Mucosa of descending colon (tissue), 3 donors: ENCODE results near the gene MRPL53. TPM values are rescaled to one million over a fixed set of nuclear protein-coding genes. Genes with fewer than 3 reads are reported as not detected.

Experiments used
- ATAC-seq: fragments of 200-7000 bp; cut with Tn5 transposase; one replicate; pipeline ENCODE4 v1.9.1; 2020; ENCODE audit warnings: mild to moderate bottlenecking, moderate library complexity
- DNase-seq, 3 donors: peaks; one replicate each; pipeline ENCODE4 v3.0.0-alpha.2; 2020
- H3K36me3 ChIP-seq: fragments of 200-600 bp; one replicate; pipeline ENCODE4 v1.8.0; 2021; ENCODE audit warnings: low read depth, mild to moderate bottlenecking
- H3K4me1 ChIP-seq: fragments of 200-600 bp; one replicate; pipeline ENCODE4 v1.8.0; 2021; ENCODE audit warnings: low read depth, mild to moderate bottlenecking
- H3K4me3 ChIP-seq: fragments of 200-600 bp; one replicate; pipeline ENCODE4 v1.8.0; 2021; ENCODE audit warnings: mild to moderate bottlenecking
- H3K9me3 ChIP-seq: fragments of 200-600 bp; one replicate; pipeline ENCODE4 v1.8.0; 2021; ENCODE audit warnings: mild to moderate bottlenecking
- intact Hi-C, 2 donors: fragments of 100-400 bp; cut with DNase I in 1 of 2; cut with micrococcal nuclease in 1 of 2; formaldehyde crosslinking; loops; one replicate each; pipeline versions ENCODE4 v1.11.0 to v1.11.1; 2022; cut with DNase I, micrococcal nuclease
- total RNA-seq, 3 donors: library from RNA; stranded (reverse); fragmentation: NEBNext Ultra II Directional in 2 of 3; extraction: Animal tissue kit (Norgen Biotek cat#: 25700) in 2 of 3; gene quantifications; one replicate each; pipeline versions ENCODE4 v1.2.1 to v1.2.4, GENCODE V29; 2021 to 2023
- TF ChIP-seq, protein P1 (sequence below): fragments of 200-600 bp; IDR thresholded peaks from one replicate; pipeline ENCODE4 v1.8.0; 2022; ENCODE audit warnings: antibody characterized with exemption, mild to moderate bottlenecking
- donor health status: DM: no; HTN: no; CAD: no; lungs with moderate emphysema.
- donor health status: DM: no; HTN: no; CAD: no.
- donor health status: DM: no; HTN: yes; CAD: no.

The MRPL53 gene
- total RNA-seq, 3 donors from 2014 or later, result 48.2 to 63.6 (median 57.1) TPM

DNA sequence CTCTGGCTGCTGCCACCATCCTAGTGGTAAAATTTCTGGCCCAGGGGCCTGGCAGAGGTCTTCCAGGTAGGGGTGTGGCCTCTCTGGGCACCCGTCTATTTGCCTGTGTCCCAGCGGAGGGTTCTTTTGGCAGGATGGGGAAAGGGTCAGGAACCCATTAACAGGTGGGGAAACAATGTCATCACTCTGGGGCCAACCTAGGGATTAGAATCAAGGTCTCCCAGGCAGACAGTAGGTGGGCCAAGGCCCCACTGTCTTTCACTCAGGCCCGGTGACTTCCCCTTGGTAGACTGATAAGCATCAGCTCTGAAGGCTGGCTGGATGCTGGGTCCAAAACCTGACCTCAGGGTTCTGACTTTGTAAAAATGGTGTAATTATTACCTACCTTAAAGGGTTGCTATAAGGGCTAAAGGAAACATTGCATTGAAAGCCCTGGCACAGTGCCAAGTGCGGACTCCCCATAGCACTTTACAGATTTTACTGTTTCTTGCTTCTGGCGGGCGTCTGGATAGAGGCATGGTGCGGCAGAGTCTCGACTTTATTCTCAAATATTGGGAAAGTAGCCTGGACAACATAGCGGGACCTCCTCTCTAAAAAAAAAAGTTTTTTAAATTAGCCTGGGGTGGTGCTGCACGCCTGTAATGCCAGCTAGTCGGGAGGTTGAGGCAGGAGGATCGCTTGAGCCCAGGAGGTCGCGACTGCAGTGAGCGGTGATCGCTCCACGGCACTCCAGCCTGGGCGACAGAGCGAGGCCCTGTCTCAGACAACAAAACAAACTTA is 24.7 kb upstream of the MRPL53 start:
- DNase-seq, result no peak
- intact Hi-C loops, result no loop called here
- no peaks in the 10 kb centered on the region for H3K36me3 ChIP-seq

DNA sequence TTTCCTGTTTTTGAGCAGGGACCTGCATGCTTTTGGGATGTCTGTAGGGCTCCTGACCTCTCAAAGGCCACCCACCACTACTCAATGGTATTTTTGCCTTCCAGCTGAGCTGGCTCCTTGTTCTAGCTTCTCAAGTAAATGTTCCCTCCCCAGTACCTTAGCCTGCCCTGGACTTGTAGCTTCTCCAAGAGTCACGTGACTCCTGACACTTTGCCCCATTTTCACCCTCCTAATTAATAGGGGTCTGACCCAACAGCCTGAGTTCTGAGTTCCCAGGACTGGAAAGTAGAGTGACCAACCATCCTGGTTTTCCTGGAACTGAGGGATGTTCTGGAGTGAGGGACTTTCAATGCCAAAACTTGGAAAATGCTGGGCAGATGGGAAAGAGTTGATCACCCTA is 23.0 kb upstream of the MRPL53 start:
- H3K36me3 ChIP-seq, result no peaks in the 10 kb centered on the region
- ATAC-seq (no peak), DNase-seq (no peak)
- TF ChIP-seq, protein P1, sequence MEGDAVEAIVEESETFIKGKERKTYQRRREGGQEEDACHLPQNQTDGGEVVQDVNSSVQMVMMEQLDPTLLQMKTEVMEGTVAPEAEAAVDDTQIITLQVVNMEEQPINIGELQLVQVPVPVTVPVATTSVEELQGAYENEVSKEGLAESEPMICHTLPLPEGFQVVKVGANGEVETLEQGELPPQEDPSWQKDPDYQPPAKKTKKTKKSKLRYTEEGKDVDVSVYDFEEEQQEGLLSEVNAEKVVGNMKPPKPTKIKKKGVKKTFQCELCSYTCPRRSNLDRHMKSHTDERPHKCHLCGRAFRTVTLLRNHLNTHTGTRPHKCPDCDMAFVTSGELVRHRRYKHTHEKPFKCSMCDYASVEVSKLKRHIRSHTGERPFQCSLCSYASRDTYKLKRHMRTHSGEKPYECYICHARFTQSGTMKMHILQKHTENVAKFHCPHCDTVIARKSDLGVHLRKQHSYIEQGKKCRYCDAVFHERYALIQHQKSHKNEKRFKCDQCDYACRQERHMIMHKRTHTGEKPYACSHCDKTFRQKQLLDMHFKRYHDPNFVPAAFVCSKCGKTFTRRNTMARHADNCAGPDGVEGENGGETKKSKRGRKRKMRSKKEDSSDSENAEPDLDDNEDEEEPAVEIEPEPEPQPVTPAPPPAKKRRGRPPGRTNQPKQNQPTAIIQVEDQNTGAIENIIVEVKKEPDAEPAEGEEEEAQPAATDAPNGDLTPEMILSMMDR, result no peak
- H3K4me1 ChIP-seq, result peaks cover 18% of the 10 kb centered on the region
- H3K4me3 ChIP-seq, result no peak overlapping the region
- no peaks in the 10 kb centered on the region for H3K9me3 ChIP-seq
- intact Hi-C loops, result no loop called here

More for the DNA sequence above, 24.7 kb upstream of the MRPL53 start:
- Histone ChIP-seq H3K4me3 (no peak overlapping the region), H3K4me1 (peaks cover 23% of the 10 kb centered on the region), H3K9me3 (no peaks in the 10 kb centered on the region)
- TF ChIP-seq, protein P1, result no peak
- no peak for ATAC-seq

DNA sequence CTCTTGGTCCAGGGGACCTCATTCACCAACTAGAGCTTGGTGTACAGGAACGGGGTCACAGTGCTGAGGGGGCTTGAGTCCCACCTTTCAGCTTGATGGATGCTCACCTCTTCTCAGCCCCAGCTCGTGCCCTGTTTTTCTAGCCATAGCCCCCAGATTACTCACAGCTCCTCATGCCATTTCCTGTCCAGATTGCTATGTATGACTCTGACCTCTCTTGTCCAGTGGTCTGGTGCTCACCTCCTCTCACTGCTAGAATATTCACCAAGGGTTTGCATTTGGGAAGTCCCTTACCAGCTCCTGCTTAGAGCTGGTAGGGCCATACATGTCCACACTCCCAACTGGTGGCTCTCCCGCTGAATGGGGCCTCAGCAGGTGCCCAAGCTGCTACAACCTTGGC is 21.1 kb upstream of the MRPL53 start:
- TF ChIP-seq, protein P1, result no peak
- H3K4me3 ChIP-seq, result no peak overlapping the region
- H3K36me3 ChIP-seq, result no peaks in the 10 kb centered on the region
- DNase-seq (peak in 2 of 3 donors; percentile 4 to 18), ATAC-seq (no peak)
- H3K4me1 ChIP-seq, result peaks cover 7% of the 10 kb centered on the region
- intact Hi-C loops, result no loop called here
- H3K9me3 ChIP-seq, result no peaks in the 10 kb centered on the region

DNA sequence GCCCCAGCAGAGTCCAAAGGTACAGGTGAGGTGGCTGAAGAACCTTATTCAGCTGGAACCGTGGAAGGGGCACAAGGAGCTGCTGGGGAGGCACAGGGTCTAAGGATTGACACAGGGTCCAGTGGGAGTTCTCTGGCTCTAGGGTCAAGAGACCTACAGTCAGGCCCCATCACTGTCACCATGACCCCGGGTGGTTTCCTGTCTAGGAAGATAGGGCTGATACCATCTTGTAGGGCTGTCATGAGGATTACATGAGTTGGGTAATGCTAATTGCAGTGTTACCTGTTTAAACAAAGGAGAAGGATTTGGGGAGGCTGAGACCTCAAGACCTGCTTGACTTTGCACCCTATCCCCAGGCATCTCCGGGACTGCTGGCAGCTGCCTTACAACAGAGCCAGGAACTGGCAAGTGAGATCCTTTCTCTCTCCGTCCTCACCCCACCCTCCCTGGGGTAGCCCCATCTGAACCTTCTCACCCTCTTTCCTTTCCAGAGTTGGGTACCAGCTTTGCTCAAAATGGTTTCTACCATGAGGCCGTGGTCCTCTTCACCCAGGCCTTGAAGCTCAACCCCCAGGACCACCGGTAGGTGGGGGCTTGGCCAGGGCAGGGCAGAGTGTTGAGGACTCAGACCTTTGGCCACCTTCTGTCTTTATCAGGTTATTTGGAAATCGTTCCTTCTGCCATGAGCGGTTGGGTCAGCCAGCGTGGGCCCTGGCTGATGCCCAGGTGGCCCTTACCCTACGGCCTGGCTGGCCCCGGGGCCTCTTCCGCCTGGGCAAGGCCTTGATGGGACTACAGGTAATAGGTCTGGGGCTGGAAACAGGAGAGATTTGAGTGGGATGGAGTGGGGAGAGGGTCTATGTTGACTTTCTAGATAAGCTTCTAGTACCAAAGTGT is 19.4 kb upstream of the MRPL53 start:
- peak in 2 of 3 donors; percentile 14 to 15 for DNase-seq
- intact Hi-C loops, result no loop called here
- no peak for ATAC-seq
- Histone ChIP-seq H3K4me3 (no peak overlapping the region), H3K4me1 (no peaks in the 10 kb centered on the region), H3K36me3 (no peaks in the 10 kb centered on the region), H3K9me3 (no peaks in the 10 kb centered on the region)
- TF ChIP-seq, protein P1, result no peak

DNA sequence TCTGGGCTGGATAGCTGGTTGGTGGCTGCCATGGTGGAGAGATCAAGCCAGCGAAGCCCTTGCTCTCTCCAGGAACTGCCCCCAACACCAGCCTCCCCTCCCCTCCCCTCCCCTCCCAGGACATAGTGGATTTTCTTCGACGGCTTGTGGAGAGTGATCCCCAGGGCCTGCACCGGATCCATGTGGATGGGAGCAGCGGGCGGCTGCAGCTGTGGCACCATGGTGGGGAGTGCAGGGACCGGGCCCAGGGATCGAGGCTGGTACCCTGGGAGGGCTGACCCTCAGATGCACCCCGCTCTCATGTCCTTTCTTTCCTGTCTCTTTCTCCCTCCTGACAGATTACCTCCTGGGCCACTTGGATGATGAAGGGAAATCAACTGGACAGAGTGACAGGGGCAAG is 17.4 kb upstream of the MRPL53 start:
- no peaks in the 10 kb centered on the region for H3K36me3 ChIP-seq

More for the DNA sequence above, 17.4 kb upstream of the MRPL53 start:
- TF ChIP-seq, protein P1, result no peak
- no peak for ATAC-seq
- DNase-seq, result peak in 2 of 3 donors; percentile 13 to 39
- Histone ChIP-seq H3K4me1 (no peaks in the 10 kb centered on the region), H3K9me3 (no peaks in the 10 kb centered on the region), H3K4me3 (no peak overlapping the region)
- intact Hi-C loops, result loop anchor here in 1 of 2 donors (10.0 kb wide), 1 partner anchor 45 kb away; no protein-coding TSS in a partner anchor
